Peyer's patch (tissue), 4 donors: ENCODE measurements around the gene CHST15. TPM values are rescaled to one million over a fixed set of nuclear protein-coding genes. Genes with fewer than 3 reads are reported as not detected.

ENCODE experiments used
- DNase-seq, 3 donors: peaks; one replicate each; pipeline ENCODE4 v3.0.0-alpha.2; 2017 to 2019
- H3K27ac ChIP-seq, 4 donors: fragments of 200-600 bp; sonication (generic); one replicate each; pipeline ENCODE4 v1.5.1; 2016 to 2019
- H3K27me3 ChIP-seq, 2 donors: fragments of 200-600 bp; sonication (generic); one replicate each; pipeline ENCODE4 v1.5.1; 2019
- H3K36me3 ChIP-seq, 3 donors: fragments of 200-600 bp; sonication (generic); one replicate each; pipeline ENCODE4 v1.5.1; 2016 to 2019
- H3K4me1 ChIP-seq, 4 donors: fragments of 200-600 bp; sonication (generic); one replicate each; pipeline ENCODE4 v1.5.1; 2016 to 2019
- H3K4me3 ChIP-seq, 4 donors: fragments of 200-600 bp; sonication (generic); 1 replicate in 3 of 4; 2 replicates in 1 of 4; pipeline ENCODE4 v1.5.1; 2016 to 2019; ENCODE audit warnings: mild to moderate bottlenecking in 1 of 4
- H3K9me3 ChIP-seq, 4 donors: fragments of 200-600 bp; sonication (generic); one replicate each; pipeline ENCODE4 v1.5.1; 2016 to 2019; ENCODE audit warnings: mild to moderate bottlenecking in 1 of 4
- POLR2A ChIP-seq, 2 donors: fragments of 450-650 bp; IDR thresholded peaks; one replicate each; pipeline ENCODE4 v1.5.1; 2017; ENCODE audit warnings: antibody characterized with exemption in 2 of 2, mild to moderate bottlenecking in 2 of 2, moderate library complexity in 2 of 2
- total RNA-seq, 4 donors: library from RNA; depleted of rRNA; stranded (reverse); fragments of >200 nt; gene quantifications; one replicate each; pipeline ENCODE4 v1.1.0, GENCODE V29; 2016
- TF ChIP-seq, protein P1 (sequence below), 6 experiments: fragments of 450-650 bp in 4 of 6; fragments of 200-600 bp in 2 of 6; sonication (generic) in 1 of 6; IDR thresholded peaks; one replicate each; pipeline ENCODE4 v1.5.1; 2017 to 2019; ENCODE audit warnings: antibody characterized with exemption in 6 of 6, mild to moderate bottlenecking in 3 of 6, moderate library complexity in 1 of 6

Gene CHST15
- total RNA-seq, 4 donors from 2014 or later = 3.9 to 55.3 (median 10.9) TPM

DNA sequence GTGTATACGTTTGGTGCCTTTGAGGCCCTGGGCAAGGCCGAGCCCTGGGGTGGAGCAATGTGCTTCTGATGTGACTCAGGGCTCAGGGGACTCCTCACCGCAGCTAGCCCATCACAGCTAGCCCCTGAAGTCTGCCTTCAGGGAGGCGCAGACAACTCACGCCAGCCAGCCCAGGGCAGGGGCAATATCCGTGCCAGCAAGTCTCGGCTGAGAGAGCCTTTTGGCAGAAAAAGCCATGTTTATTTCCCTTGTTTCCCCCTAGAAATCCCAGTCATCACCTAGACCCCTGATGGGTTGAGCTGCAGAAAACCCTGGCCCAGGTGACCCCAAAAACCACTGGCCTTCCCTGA lies 90.4 kb downstream of the CHST15 start:
- H3K4me1 ChIP-seq = no peaks in the 10 kb centered on the region
- H3K27me3 ChIP-seq = no peaks in the 10 kb centered on the region
- DNase-seq = peak in 1 of 3 donors; percentile 40
- TF ChIP-seq, protein P1, sequence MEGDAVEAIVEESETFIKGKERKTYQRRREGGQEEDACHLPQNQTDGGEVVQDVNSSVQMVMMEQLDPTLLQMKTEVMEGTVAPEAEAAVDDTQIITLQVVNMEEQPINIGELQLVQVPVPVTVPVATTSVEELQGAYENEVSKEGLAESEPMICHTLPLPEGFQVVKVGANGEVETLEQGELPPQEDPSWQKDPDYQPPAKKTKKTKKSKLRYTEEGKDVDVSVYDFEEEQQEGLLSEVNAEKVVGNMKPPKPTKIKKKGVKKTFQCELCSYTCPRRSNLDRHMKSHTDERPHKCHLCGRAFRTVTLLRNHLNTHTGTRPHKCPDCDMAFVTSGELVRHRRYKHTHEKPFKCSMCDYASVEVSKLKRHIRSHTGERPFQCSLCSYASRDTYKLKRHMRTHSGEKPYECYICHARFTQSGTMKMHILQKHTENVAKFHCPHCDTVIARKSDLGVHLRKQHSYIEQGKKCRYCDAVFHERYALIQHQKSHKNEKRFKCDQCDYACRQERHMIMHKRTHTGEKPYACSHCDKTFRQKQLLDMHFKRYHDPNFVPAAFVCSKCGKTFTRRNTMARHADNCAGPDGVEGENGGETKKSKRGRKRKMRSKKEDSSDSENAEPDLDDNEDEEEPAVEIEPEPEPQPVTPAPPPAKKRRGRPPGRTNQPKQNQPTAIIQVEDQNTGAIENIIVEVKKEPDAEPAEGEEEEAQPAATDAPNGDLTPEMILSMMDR (IDR thresholded peaks at IDR 0.05) = no peak
- no peak for TF ChIP-seq POLR2A (IDR thresholded peaks at IDR 0.05)
- no peaks in the 10 kb centered on the region for H3K9me3 ChIP-seq
- H3K27ac ChIP-seq = no peak overlapping the region
- no peaks in the 10 kb centered on the region for H3K36me3 ChIP-seq
- no peak overlapping the region for H3K4me3 ChIP-seq

DNA sequence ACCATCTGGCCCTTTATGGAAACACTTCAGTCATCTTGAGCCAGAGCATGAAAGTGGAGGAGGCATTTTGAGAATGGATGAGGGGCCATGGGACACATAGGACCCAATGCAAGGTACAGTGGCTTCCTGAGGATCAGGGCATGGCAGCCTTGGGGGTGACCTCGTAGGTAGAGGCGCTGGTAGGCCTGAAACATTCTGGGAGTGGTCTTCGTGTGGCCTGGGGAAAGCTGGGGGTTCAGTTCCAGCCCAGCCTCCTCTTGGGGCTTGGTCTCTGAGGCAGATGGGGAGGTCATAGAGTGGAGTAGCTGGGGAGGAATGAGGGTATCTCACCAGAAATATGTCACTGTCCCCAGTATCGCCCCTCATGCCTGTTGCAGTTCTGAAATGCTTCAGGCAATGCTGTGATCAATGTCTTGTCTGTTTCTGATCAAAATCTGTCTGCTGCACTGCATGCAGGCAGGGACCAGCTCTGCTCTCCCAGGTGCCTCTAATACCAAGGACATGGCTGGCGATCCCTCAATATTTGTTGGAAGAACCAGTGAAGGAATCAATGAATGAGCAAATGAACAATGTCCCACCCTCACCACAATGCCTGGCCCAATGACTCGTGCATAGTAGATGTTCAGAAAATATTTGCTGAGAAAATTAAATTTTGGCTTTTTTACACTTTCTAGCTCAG lies 90.9 kb downstream of the CHST15 start:
- DNase-seq = peak in 1 of 3 donors; percentile 14
- H3K9me3 ChIP-seq = no peaks in the 10 kb centered on the region
- H3K4me1 ChIP-seq = no peaks in the 10 kb centered on the region
- no peak overlapping the region for H3K4me3 ChIP-seq
- H3K27me3 ChIP-seq = no peaks in the 10 kb centered on the region
- TF ChIP-seq, protein P1 (IDR thresholded peaks at IDR 0.05) = no peak
- no peak for TF ChIP-seq POLR2A (IDR thresholded peaks at IDR 0.05)
- no peak overlapping the region for H3K27ac ChIP-seq
- H3K36me3 ChIP-seq = no peaks in the 10 kb centered on the region

DNA sequence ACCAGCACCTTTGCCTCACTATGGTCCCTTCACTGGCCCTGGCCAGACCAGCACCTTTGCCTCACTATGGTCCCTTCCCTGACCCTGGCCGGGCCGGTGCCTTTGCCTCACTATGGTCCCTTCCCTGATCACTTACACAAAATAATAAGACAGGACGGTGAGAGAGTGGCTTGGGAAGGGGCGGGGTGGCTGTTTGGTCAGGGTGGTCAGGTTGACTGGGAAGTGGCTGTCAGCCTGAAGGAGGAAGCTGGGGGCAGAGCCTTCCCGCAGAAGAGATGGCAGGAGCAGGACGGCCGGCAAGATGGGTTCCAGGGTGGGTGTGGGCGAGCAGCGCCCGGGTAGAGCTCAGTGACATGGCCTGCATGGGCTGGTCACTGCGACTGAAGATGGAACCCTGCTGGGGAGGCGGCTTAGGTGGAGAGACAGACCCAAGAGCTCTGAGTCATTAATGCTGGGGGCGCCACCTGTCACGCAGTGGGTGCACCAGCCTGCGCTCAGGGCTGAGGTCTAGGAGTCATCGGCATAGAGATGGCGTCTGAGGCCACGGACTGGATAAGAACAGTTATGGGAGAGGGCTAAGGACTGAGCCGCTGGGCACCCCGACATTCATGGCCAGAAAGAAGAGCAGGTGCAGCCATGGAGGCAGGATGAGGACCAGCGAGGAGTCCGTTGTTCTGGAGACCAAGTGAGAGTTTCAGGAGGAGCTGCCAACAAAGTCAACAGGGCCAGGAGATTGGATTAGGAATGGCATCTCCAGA lies 91.8 kb downstream of the CHST15 start:
- DNase-seq = peak in 1 of 3 donors; percentile 44
- no peaks in the 10 kb centered on the region for H3K9me3 ChIP-seq
- TF ChIP-seq, protein P1 (IDR thresholded peaks at IDR 0.05) = no peak
- H3K27ac ChIP-seq = no peak overlapping the region
- no peaks in the 10 kb centered on the region for H3K27me3 ChIP-seq
- H3K4me1 ChIP-seq = no peaks in the 10 kb centered on the region
- no peak overlapping the region for H3K4me3 ChIP-seq
- H3K36me3 ChIP-seq = no peaks in the 10 kb centered on the region

DNA sequence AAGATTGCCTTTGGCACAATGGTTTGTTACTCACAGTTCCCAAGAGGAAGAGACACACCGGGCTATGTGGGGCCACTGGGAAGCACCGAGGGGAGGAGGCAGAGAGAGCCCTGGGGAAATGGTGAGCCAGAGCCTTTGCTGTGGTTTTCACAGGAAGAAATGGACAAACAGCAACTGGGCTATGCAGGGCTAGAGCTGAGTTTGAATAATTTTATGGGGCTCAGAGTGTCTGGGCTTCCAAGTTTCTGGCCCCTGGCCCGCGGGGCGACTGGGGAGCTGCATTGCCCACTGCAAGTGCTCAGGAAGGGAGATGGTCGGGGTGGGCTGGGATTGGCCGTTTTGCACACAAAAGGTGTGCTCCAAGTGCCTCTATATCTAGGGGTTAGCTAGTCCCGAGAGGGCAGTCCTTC lies 92.6 kb downstream of the CHST15 start:
- no peaks in the 10 kb centered on the region for H3K36me3 ChIP-seq
- peak in 1 of 3 donors; percentile 11 for DNase-seq

DNA sequence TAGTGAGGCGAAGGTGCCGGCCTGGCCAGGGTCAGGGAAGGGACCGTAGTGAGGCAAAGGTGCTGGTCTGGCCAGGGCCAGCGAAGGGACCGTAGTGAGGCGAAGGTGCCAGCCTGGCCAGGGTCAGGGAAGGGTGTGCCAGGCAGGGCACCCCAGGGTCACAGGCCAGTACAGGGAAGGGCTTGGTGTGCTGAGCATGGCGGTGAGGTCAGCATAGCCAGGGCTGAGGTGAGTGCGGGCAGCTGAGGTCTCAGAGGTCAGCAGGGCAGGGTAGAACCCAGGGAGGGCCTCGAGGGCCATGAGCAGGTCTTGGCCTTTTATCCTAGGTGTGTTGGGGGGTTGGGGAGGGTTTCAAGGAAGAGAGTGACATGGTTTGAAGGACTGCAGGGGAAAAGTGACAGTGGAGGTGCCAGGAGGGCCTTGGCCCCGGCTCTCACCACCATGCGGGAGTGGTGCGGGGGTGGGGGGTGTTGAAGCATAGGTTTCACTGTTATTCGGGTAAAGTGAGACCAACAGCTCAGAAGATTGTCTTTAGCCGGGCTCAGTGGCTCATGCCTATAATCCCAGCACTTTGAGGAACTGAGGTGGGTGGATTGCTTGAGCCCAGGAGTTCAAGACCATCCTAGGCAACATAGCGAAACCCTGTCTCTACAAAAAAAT lies 93.3 kb downstream of the CHST15 start:
- no peaks in the 10 kb centered on the region for H3K9me3 ChIP-seq

More for the DNA sequence above, 92.6 kb downstream of the CHST15 start:
- no peaks in the 10 kb centered on the region for H3K27me3 ChIP-seq
- TF ChIP-seq, protein P1 (IDR thresholded peaks at IDR 0.05) = no peak
- no peak for TF ChIP-seq POLR2A (IDR thresholded peaks at IDR 0.05)
- H3K9me3 ChIP-seq = no peaks in the 10 kb centered on the region
- no peak overlapping the region for H3K4me3 ChIP-seq
- no peak overlapping the region for H3K27ac ChIP-seq
- peaks cover 0 to 1% (median 0%) of the 10 kb centered on the region in 4 donors for H3K4me1 ChIP-seq

More for the DNA sequence above, 93.3 kb downstream of the CHST15 start:
- H3K27me3 ChIP-seq = no peaks in the 10 kb centered on the region
- H3K4me3 ChIP-seq = no peak overlapping the region
- H3K36me3 ChIP-seq = no peaks in the 10 kb centered on the region
- DNase-seq = peak in 2 of 3 donors; percentile 15 to 37
- H3K4me1 ChIP-seq = peaks cover 0 to 8% (median 3%) of the 10 kb centered on the region in 4 donors
- TF ChIP-seq, protein P1 (IDR thresholded peaks at IDR 0.05) = no peak
- TF ChIP-seq POLR2A (IDR thresholded peaks at IDR 0.05) = no peak
- no peak overlapping the region for H3K27ac ChIP-seq
